Stimulated activated CD8-positive, alpha-beta memory T cell treated with anti-CD3 and anti-CD28 coated beads, Interleukin-7, amount 100 ng/mL, for 4 hours (primary cell): ENCODE results near the gene STK11IP.

Source experiments
- DNase-seq, 2 donors: peaks; one replicate each; pipeline ENCODE4 v3.0.0-alpha.2; 2020; ENCODE audit warnings: low read depth in 2 of 2

Gene STK11IP

DNA sequence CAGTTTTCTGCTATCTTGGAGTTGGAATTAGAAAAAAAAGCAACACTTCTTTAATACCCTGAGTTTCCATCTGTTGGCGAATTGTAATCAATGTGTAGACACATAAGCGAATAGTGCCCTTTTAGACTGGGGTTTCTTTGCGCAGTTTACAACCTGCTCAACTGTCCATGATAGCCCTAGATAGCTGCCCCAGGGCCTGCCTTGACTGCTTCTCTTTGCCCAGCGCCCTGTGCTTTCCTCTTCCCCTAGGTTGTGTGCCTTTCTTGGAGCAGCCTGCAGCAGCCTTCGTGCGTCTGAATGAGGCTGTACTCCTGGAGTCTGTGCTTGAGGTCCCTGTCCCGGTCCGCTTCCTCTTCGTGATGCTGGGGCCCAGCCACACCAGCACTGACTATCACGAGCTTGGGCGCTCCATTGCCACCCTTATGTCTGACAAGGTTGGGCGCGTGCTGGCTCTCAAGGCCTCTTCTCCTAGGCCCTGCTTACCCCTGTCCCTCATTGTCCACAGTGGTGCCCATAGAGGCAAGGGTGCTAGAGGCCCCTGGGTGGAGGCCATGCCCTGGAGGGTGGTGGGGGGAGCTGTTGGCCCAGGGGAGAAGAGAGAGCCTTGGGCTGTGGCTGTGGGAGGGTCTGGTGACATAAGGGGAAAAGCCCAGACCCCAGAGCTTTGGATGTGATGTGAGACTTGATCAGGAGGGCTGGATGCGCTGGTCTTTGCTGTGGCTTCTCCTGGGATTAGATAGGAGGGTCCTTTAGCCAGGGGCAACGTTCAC is 36.7 kb downstream of the STK11IP start:
- no peak for DNase-seq

DNA sequence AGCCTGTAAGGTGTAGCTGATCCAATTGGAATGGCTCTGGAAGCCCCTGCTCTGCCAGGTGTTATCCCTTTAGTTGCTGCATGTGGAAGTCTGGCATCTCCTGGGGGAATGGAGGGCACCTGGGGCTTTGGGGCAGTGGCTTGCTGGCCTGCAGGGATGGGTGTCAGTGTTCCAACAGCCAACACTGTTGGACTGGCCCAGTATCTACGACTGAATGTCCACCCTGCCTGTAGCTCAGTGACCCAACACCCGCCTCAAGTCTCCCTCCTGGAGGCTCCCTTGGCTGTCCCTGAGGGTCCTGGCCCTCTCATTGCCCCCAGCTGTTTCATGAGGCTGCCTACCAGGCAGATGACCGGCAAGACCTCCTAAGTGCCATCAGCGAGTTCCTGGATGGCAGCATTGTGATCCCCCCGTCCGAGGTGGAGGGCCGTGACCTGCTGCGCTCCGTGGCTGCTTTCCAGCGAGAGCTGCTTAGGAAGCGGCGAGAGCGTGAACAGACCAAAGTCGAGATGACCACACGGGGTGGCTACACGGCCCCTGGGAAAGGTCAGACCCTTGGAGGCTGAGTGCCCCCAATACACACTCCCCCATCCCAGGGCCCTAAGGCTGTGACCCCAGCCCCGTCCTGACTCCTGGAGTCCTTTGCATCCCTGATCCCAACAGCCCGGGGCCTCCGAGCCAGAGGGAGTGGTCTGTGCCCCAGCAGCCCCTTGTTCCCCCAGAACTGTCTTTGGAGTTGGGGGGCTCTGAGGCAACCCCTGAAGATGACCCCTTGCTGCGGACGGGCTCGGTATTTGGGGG is 37.5 kb downstream of the STK11IP start:
- DNase-seq = no peak

DNA sequence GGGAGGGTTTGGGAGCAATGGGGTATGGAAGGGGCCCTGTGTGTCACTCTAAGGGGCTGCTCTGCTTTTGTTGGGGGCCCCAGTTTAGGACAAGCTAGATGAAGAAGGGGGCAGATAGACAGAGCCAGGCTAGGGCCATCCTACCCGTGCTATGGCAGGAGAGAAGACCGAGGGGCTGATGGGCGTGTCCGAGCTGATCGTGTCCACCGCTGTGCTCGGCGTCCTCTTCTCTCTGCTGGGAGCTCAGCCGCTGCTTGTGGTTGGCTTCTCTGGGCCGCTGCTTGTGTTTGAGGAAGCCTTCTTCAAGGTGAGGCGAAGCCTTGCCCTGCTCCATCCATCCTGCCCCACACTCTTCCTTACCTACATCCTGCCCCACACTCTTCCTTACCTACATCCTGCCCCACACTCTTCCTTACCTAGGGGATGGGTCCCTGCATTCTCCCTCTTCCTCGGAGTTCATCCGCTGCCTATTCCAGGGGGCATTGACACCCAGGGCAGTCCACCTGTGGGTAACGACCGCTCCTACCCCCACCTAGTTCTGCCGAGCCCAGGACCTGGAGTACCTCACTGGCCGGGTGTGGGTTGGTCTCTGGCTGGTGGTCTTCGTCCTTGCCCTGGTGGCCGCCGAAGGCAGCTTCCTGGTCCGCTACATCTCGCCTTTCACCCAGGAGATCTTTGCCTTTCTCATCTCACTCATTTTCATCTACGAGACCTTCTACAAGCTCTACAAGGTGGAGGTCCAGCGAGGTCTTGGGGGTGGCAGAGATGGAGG is 38.7 kb downstream of the STK11IP start:
- DNase-seq = no peak

DNA sequence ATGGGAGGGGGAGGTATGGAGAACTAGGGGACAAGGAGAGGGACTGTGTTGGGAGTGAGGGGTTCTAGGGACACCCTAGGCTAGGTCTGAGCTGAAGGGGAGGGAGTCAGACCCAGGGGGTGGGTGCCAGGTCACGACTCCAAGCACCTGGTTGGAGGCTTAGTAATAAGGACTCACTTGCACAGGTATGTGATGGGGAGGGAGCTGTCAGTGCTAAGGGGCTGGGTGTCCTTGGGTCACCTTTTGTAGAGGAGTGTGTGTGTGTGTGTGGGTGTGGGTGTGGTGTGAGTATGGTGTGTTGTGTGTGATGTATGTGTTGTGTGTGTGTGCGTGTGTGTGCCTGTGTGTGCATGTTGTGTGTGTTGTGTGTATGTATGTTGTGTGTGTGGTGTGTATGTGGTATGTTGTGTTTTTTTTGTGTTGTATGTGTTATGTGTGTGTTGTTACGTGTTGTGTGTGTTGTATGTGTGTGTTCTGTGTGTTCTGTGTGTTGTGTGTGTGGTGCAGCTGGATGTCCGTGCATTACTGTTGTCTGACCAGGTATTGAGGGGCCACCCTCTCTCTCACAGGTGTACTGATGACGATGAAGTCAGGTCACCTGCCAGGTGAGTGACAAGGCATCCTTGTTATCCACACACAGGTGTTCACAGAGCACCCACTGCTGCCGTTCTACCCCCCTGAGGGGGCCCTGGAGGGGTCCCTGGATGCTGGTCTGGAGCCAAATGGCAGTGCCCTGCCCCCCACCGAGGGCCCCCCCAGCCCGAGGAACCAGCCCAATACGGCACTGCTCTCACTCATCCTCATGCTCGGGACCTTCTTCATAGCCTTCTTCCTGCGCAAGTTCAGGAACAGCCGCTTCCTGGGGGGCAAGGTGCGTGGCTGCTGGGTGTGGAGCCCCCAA is 39.5 kb downstream of the STK11IP start:
- no peak for DNase-seq

DNA sequence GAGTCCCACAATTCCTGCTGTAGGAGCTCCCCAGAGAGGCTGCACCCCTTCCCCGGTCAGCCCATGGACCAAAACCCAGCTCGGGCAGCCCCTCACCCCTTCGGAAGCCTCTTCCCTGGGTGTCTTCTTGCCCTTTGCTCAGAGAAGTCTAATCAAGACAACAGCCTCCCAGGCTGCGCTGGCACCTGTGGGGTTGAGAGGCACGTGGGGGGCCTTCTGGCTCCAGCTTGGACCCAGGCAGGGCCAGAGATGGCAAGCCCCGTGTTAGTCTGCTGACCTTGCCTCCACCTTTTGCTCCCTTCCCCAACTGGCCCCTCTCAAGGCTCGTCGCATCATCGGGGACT is 40.2 kb downstream of the STK11IP start:
- DNase-seq = no peak

DNA sequence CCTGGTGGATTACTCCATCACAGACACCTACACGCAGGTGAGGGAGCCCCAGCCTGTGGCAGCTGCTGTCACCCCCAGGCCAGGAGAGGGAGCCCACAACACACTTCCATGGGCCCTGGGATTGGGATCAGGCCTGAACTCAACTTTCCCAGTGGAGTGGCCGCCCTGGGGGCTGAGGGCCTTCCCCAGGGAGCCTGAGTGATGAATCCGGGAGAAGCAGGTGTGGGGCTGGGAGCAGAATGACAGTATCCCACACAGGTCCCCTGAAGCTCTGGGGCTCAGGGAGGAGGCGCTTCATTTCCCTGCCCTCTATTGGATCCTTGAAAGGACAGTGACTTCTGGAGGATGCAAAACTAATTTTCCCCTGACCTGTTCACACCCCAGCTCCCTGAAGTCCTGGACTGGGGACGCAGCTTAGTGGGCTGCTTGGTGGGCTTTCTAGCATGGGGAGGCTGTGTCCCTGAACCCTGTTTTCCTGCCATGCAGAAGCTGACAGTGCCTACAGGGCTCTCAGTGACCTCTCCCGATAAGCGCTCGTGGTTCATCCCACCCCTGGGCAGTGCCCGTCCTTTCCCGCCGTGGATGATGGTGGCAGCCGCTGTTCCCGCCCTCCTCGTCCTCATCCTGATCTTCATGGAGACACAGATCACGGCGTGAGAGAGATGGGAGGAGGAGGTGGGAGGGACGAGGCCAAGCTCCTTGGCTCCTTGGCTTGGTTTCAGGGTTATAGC is 40.7 kb downstream of the STK11IP start:
- DNase-seq = no peak

DNA sequence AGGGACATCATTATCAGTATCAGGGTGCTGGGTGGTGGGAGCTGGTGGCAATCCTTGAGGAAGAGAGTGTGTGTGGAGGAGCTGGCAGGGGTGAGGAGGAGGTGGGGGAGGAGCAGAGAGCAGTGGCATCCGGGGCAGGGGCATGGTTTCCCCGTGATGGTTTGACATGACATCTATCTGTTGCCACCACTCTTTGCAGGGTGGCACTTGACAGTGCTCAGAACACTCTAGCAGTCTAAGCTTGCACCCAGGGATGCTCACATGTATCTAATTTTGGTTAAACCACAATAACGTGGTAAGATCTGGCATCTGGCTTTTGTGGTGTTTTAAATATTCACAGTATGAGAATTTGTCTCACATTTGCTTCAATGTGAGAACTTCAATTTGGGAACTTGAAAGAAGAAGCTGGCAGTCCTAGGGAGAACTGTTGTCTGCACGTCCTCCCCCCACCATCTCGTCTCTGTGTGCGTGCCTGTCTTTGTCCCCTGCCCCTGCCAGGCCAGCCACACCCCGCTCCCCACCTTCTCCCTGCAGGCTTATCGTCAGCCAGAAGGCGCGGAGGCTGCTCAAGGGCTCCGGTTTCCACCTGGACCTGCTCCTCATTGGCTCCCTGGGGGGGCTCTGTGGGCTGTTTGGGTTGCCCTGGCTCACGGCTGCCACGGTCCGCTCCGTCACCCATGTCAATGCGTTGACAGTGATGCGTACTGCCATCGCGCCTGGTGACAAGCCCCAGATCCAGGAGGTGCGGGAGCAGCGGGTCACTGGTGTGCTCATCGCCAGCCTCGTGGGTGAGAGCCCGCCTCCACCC is 41.5 kb downstream of the STK11IP start:
- DNase-seq = no peak

DNA sequence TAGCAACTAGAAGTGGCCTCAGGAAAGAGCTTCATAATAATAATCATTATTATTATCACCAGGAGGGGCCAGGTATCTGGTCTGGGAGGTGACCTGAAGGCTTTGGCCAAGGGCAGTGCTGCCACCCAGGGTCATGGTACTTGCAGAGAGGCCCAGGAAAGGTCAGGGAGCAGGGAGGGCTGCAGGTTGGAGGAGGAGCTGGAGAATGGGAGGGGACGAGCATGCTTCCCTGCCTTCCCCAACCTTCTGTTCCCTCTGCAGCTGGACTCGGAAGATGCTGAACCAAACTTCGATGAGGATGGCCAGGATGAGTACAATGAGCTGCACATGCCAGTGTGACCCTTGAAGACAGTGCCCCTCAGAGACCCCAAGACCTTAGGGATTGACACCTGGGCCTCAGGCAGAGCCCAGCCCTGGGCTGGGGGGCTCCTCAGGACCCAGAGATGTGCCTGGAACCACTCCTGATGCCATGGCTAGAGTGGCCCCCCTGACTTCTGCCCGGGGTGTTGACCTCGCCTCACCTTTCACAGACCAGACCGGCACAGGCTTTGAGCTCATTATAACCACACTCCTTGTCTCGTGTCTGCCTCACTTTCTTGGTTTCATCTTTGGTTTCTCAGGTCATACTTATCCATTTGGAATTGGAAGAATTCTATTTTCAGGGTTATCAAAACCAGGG is 43.9 kb downstream of the STK11IP start:
- DNase-seq = no peak

DNA sequence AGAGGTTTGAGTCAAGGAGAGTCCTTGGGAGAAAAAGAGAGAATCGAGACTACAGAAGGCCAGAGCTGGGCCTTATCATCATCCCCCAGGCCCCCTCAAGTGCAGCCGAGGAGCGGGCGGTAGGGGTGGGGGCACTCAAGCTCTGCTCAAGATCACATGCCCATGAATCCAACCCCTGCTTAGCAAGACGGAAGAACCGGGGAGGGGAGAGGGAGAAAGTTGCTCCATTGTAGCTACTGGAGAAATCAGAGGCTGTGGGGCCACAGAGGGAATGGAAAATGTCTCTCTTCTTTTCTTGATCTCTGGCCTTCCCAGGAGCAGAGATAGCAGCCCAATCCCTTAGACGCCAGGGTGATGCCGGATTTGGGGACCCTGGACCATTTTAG is 44.4 kb downstream of the STK11IP start:
- no peak for DNase-seq

DNA sequence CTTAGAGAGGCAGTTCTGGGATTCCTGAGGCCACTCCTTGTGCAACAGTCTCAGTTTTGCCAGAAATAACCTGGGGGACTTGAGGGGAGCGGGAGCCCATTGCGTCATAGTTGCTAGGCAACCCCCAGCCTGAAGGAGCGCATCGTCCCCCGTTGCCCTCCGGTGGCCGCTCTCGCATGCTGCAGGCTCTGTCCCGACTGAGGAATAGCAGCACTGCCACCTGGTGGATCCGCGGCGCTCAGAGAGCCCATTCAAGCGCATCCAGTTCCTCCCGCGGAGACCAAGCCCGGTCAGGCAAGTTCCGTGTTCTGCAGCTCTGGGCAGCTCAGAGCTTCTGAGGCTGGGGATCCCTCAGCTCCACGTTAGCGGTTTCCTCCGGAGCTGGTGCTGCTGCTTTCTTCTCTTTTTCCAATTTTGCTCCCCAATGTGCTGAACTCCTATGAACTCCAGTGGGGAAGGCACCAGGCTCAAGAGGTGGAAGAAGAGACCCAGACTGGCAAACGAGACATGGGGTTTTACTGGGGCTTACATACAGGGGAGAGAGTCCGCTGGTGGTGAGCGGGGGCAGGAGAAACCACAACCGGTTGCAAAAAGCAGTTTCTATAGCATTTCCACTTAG is 44.9 kb downstream of the STK11IP start:
- DNase-seq = peak; percentile 77 to 81

DNA sequence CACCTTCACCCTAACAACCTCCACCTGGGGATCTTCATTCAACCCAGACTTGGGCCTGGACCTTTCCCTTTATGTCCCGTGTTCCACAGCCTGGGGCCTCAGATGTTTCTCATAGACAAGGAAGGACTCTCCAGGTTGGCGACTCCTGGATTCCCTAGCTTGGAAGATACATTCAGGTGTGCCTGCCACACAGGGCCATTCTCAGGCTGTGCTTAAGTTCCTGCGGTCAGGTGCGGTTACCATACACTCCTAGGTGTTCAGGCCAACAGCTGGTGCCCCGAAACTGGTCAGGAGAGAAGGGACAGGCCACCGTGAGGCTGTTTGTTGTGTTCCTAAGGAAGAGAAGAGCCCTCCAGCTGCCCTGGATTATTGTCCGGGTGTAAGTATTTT is 45.4 kb downstream of the STK11IP start:
- DNase-seq = no peak

DNA sequence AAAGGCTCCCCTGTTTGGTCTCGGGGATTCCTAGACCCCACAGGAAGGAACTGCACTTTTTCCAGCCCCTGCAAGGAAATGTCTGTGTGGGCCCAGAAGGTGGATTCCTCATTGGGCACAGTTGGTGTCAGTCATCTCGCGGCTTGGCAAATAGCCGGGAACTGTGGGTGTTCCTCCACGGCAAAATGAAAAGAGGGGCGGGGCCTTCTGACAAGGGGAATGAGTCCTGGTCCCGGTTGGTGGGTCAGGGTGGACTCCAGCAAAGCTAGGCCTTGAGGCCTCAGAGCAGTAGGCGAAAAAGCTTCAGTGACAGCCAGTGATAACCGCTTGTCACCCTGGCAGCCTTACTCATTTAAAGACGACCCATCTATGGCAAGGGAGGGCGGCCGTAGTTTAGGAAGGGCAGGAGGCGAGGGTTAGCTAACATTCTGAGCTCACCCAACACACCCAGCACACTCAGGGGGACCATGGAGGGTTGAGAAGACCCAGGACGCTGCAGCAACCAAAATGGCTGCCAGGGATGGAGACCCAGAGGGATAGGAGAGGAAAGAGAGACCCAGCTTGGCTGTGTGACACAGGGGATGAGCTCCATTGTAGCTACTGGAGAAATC is 46.2 kb downstream of the STK11IP start:
- DNase-seq = no peak

DNA sequence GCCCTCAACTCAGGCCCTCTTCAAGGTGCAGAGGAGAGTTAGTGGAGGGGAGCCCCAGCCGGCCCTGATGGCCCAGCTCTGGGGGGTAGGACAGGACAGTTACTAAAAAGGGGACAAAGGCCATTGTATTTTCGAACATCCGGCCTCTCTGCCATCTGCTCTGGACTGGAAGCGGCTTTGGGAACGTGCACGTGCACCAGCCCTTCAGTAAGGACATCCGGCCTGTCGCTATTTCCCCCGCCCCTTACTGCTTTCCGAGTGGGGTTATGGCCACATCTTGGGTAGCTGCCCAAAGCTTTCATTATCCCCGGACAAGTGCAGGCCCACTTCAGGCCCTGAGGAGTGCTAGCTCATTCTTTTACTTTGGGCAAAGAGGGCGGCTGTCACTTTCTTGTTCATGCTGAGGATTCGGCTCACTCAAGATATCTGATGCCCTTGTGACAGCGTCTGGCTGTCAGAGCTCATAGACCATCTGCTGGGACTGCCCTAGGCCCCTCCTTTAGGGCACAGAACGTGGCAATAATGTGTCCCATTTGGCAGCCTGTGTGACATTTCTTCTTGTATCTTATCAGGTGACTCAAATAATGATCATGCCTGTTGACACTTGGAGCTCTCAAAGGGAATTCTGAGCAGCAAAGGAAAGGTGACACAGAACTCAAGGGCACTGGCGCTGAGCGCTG is 47.3 kb downstream of the STK11IP start:
- no peak for DNase-seq

DNA sequence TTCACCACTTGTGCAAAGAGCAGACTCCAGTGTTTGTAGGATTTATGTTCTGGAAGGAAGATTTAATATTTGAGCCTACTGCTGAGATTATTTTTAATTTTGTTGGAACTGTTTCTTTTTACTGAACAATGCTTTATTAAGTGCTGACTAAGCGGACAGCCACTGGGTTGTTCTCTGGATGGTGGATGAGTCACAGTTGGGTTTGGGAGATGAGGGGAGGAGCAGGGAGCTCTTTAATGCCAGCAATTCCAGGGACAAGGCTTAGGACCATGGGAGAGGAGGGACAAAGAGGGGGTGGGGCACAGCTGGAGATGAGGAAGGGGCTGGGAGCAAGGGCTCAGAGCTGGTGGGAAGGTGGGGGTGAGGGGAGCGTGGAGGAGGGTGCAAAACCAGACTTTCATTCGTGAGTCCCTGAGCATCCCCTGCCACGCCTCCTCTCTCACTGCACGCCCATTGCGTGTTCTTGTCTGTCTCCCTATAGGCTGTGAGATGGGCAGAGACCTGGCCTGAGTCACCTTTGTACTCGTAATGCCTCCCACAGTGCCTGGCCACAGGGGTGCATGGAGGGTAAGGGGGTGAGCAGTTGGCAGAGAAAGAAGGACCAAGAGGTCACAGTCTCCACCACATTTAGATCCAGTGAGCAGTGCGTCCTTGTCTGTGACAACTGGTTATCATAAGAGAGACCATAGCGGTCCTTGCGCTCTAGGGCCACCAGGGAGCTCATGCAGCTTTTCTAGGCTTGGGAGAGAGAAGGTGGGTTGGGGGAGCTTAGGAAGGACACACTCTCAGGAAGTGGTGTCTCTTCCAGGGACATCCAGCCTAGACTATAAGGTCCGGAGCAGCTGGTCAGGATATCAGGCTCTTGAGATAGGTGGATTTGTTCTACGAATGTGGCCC is 48.2 kb downstream of the STK11IP start:
- no peak for DNase-seq

DNA sequence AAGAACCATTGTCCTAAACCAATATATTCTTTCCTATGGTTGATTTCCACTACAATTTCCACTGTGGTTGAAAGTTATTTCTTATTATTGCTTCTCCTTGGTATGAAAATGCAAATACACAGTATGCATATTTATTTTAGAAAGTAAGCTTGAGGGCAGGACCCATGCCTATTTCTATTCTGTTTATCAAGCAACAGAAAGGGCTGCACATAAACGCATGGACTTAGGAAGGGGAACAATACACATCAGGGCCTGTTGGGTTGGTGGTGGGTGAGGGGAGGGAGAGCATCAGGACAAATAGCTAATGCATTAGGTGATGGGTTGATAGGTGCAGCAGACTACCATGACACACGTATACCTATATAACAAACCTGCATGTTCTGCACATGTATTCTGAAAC is 50.5 kb downstream of the STK11IP start:
- no peak for DNase-seq

DNA sequence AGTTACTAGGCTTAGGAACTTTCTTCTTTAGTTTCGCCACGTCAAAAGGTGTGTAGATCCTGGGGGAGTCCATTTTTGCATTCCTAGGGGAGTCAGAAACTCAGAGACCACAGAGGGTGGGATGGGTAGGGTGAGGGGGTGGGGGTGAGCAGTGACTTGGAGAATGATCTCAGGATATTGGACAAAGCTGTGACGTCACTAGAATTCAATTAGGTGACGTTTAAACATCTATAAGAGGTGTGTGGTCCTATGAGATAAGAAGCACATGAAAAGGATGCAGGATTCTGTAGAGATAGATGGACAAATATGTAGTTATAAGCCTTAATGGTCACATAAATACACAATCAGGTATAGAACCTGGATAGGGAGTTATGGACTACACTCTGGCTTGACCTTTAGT is 51.3 kb downstream of the STK11IP start:
- DNase-seq = no peak
